ENCODE results near the gene FAM98C.

The FAM98C gene

GRCh38 chr19:38378866-38379265, 24.0 kb upstream of the FAM98C start:
- FAIRE-seq: no peak

GRCh38 chr19:38381138-38381537, 21.8 kb upstream of the FAM98C start:
- FAIRE-seq: no peak

- no peak for FAIRE-seq
These were observed 19.7 kb upstream of the FAM98C start for GRCh38 chr19:38383184-38383583.

- no peak for FAIRE-seq
These were observed 19.1 kb upstream of the FAM98C start for GRCh38 chr19:38383743-38384142.

- FAIRE-seq: no peak
These were observed 18.5 kb upstream of the FAM98C start for GRCh38 chr19:38384209-38385027.

GRCh38 chr19:38385057-38385803, 17.7 kb upstream of the FAM98C start:
- no peak for FAIRE-seq

- FAIRE-seq: no peak
These were observed 17.1 kb upstream of the FAM98C start for GRCh38 chr19:38385804-38386257.

GRCh38 chr19:38386300-38386970, 16.5 kb upstream of the FAM98C start:
- no peak for FAIRE-seq

GRCh38 chr19:38386971-38387549, 15.8 kb upstream of the FAM98C start:
- no peak for FAIRE-seq

- FAIRE-seq: no peak
These were observed 15.1 kb upstream of the FAM98C start, which contains the start of gene GGN for GRCh38 chr19:38387550-38388348. Gene GGN (minus strand): TSS chr19:38388034. CDS start chr19:38387261, 773 bp downstream.

- FAIRE-seq: no peak
These were observed 14.4 kb upstream of the FAM98C start, which contains the start of gene SPRED3 for GRCh38 chr19:38388349-38389100. Gene SPRED3 (plus strand): TSS chr19:38388697. CDS start chr19:38390303, 1,606 bp downstream.

GRCh38 chr19:38389101-38389925, 13.6 kb upstream of the FAM98C start:
- no peak for FAIRE-seq

GRCh38 chr19:38389957-38390924, 12.7 kb upstream of the FAM98C start:
- FAIRE-seq: no peak

GRCh38 chr19:38391911-38392464, 10.9 kb upstream of the FAM98C start:
- FAIRE-seq: no peak

- FAIRE-seq: no peak
These were observed 10.1 kb upstream of the FAM98C start for GRCh38 chr19:38392707-38393308.

GRCh38 chr19:38394488-38394887, 8.4 kb upstream of the FAM98C start:
- no peak for FAIRE-seq

GRCh38 chr19:38395381-38396114, 7.3 kb upstream of the FAM98C start:
- FAIRE-seq: no peak

- FAIRE-seq: no peak
These were observed 3.8 kb upstream of the FAM98C start for GRCh38 chr19:38399081-38399480.

Data from islet of Langerhans (tissue), 1 donor.